HFFc6 (cell line): Measurements from ENCODE around the gene HOOK1. TPM values are rescaled to one million over a fixed set of nuclear protein-coding genes. Genes with fewer than 3 reads are reported as not detected.
"Not testable (repeated sequence)": the region's sequence is repeated elsewhere in the genome, so short reads cannot be mapped to it uniquely, and the experiment has no call there.

Experiments used
- DNase-seq: peaks from one replicate; pipeline ENCODE4 v3.0.0-alpha.2; 2018
- H3K27ac Mint-ChIP-seq: 2 replicates; pipeline ENCODE4 v1.8.0; 2020; ENCODE audit warnings: mild to moderate bottlenecking, mixed read lengths
- H3K27me3 Mint-ChIP-seq: 2 replicates; pipeline ENCODE4 v1.8.0; 2021; ENCODE audit warnings: mild to moderate bottlenecking, moderate library complexity, mixed read lengths; ENCODE audit not compliant: insufficient read depth
- H3K36me3 Mint-ChIP-seq: 2 replicates; pipeline ENCODE4 v1.8.0; 2021; ENCODE audit warnings: low read depth, mixed read lengths
- H3K4me1 Mint-ChIP-seq: 2 replicates; pipeline ENCODE4 v1.8.0; 2020; ENCODE audit warnings: low read depth, mixed read lengths
- H3K4me3 Mint-ChIP-seq: 2 replicates; pipeline ENCODE4 v1.8.0; 2020; ENCODE audit warnings: mild to moderate bottlenecking, moderate library complexity, mixed read lengths
- H3K9me3 Mint-ChIP-seq: 2 replicates; pipeline ENCODE4 v1.8.0; 2020; ENCODE audit warnings: mild to moderate bottlenecking, mixed read lengths
- CTCF ChIP-seq: fragments of 200-600 bp; sonication (generic); IDR thresholded peaks from 2 replicates; pipeline ENCODE4 v1.5.0; 2021; ENCODE audit warnings: antibody characterized with exemption, mild to moderate bottlenecking
- total RNA-seq, 6 experiments: library from RNA; stranded (reverse); fragmentation: NEBNext Ultra II Directional; extraction: Animal tissue kit (Norgen Biotek cat#: 25700); gene quantifications; 2 replicates in 1 of 6; 3 replicates in 5 of 6; pipeline ENCODE4 v1.2.3, GENCODE V29; 2021

Gene HOOK1
- total RNA-seq, 6 experiments from 2014 or later, result not detected

- DNase-seq, result no peak
- no peak for TF ChIP-seq CTCF
- Mint-ChIP-seq H3K27ac (no peak overlapping the region), H3K27me3 (peaks cover 6% of the 10 kb centered on the region; the same call in 1 of the 2 replicates), H3K4me1 (no peaks in the 10 kb centered on the region), H3K4me3 (no peak overlapping the region), H3K9me3 (no peaks in the 10 kb centered on the region), H3K36me3 (no peaks in the 10 kb centered on the region)
These were observed 31.6 kb downstream of the HOOK1 start for GRCh38 chr1:59846209-59846894.

- no peak for TF ChIP-seq CTCF
- Mint-ChIP-seq H3K4me1 (no peaks in the 10 kb centered on the region), H3K27ac (no peak overlapping the region), H3K4me3 (no peak overlapping the region), H3K27me3 (peaks cover 6% of the 10 kb centered on the region; the same call in 1 of the 2 replicates), H3K9me3 (no peaks in the 10 kb centered on the region), H3K36me3 (no peaks in the 10 kb centered on the region)
- DNase-seq, result no peak
These were observed 32.1 kb downstream of the HOOK1 start for GRCh38 chr1:59846895-59847282.

GRCh38 chr1:59852117-59852516 is 37.4 kb downstream of the HOOK1 start:
- H3K36me3 Mint-ChIP-seq, result no peaks in the 10 kb centered on the region
- H3K27ac Mint-ChIP-seq, result no peak overlapping the region
- DNase-seq, result no peak

GRCh38 chr1:59855297-59855696 is 40.5 kb downstream of the HOOK1 start:
- not testable (repeated sequence) for H3K4me1 Mint-ChIP-seq, H3K27me3 Mint-ChIP-seq, DNase-seq, H3K4me3 Mint-ChIP-seq, H3K36me3 Mint-ChIP-seq, H3K9me3 Mint-ChIP-seq, H3K27ac Mint-ChIP-seq

More at GRCh38 chr1:59852117-59852516, 37.4 kb downstream of the HOOK1 start:
- no peak overlapping the region for H3K4me3 Mint-ChIP-seq
- no peaks in the 10 kb centered on the region for H3K4me1 Mint-ChIP-seq
- no peaks in the 10 kb centered on the region for H3K9me3 Mint-ChIP-seq
- peaks cover 4% of the 10 kb centered on the region; the same call in 1 of the 2 replicates for H3K27me3 Mint-ChIP-seq
- TF ChIP-seq CTCF, result no peak

GRCh38 chr1:59856725-59857338 is 42.1 kb downstream of the HOOK1 start:
- no peak for DNase-seq
- Mint-ChIP-seq H3K36me3 (no peaks in the 10 kb centered on the region), H3K27ac (no peak overlapping the region), H3K4me3 (no peak overlapping the region), H3K9me3 (no peaks in the 10 kb centered on the region), H3K4me1 (no peaks in the 10 kb centered on the region), H3K27me3 (peaks cover 3% of the 10 kb centered on the region)
- TF ChIP-seq CTCF, result no peak

- no peaks in the 10 kb centered on the region for H3K4me1 Mint-ChIP-seq
- TF ChIP-seq CTCF, result no peak
These were observed 43.1 kb downstream of the HOOK1 start for GRCh38 chr1:59857679-59858354.

More at GRCh38 chr1:59857679-59858354, 43.1 kb downstream of the HOOK1 start:
- DNase-seq, result no peak
- Mint-ChIP-seq H3K4me3 (no peak overlapping the region), H3K27me3 (peaks cover 3% of the 10 kb centered on the region), H3K9me3 (no peaks in the 10 kb centered on the region), H3K36me3 (no peaks in the 10 kb centered on the region), H3K27ac (no peak overlapping the region)
